DOHH2 (cell line): Measurements from ENCODE around the gene BCL3.

Experiments
- H3F3A ChIP-seq: fragments of 200-600 bp; sonication (generic), shearing (Covaris generic); 2 replicates; pipeline ENCODE4 v1.6.0; 2016; ENCODE audit warnings: antibody characterized with exemption, mild to moderate bottlenecking; ENCODE audit not compliant: control insufficient read depth, insufficient read depth
- H3K27ac ChIP-seq: fragments of 200-600 bp; sonication (generic); 2 replicates; pipeline ENCODE4 v1.5.1; 2014; ENCODE audit warnings: low read depth, mild to moderate bottlenecking, low read length, moderate library complexity
- H3K27me3 ChIP-seq: fragments of 200-600 bp; sonication (generic); 2 replicates; pipeline ENCODE4 v1.6.1; 2014; ENCODE audit warnings: mild to moderate bottlenecking, low read length, mixed read lengths; ENCODE audit not compliant: control insufficient read depth
- H3K36me3 ChIP-seq: fragments of 200-600 bp; sonication (generic); 2 replicates; pipeline ENCODE4 v1.6.1; 2014; ENCODE audit warnings: mild to moderate bottlenecking, low read length, moderate library complexity, mixed read lengths; ENCODE audit not compliant: control insufficient read depth
- H3K4me1 ChIP-seq: fragments of 200-600 bp; sonication (generic); 2 replicates; pipeline ENCODE4 v1.6.1; 2014; ENCODE audit warnings: mild to moderate bottlenecking, low read length, mixed read lengths; ENCODE audit not compliant: control insufficient read depth
- H3K4me2 ChIP-seq: fragments of 200-600 bp; sonication (generic); 2 replicates; pipeline ENCODE4 v1.6.0; 2014; ENCODE audit warnings: mild to moderate bottlenecking, low read length, moderate library complexity
- H3K4me3 ChIP-seq: fragments of 200-600 bp; sonication (generic); 2 replicates; pipeline ENCODE4 v1.5.1; 2014; ENCODE audit warnings: mild to moderate bottlenecking, low read length, mixed read lengths
- H3K79me2 ChIP-seq: fragments of 200-600 bp; sonication (generic); 2 replicates; pipeline ENCODE4 v1.6.1; 2014; ENCODE audit warnings: mild to moderate bottlenecking, low read length, mixed read lengths; ENCODE audit not compliant: control insufficient read depth
- H3K9me2 ChIP-seq: fragments of 200-600 bp; sonication (generic); replicated peaks from 2 replicates; pipeline ENCODE4 v1.6.1; 2014; ENCODE audit warnings: mild to moderate bottlenecking, low read length, mixed read lengths; ENCODE audit not compliant: control insufficient read depth
- H3K9me3 ChIP-seq: fragments of 200-600 bp; sonication (generic); 2 replicates; pipeline ENCODE4 v1.6.1; 2014; ENCODE audit warnings: antibody characterized with exemption, low read length, mixed read lengths; ENCODE audit not compliant: control insufficient read depth, insufficient read depth
- H4K20me1 ChIP-seq: fragments of 200-600 bp; sonication (generic); 2 replicates; pipeline ENCODE4 v1.6.0; 2014; ENCODE audit warnings: low read depth, mild to moderate bottlenecking, antibody characterized with exemption, low read length, moderate library complexity; ENCODE audit not compliant: control insufficient read depth, insufficient read depth
- CTCF ChIP-seq: fragments of 200-600 bp; sonication (generic); IDR thresholded peaks from one replicate; pipeline ENCODE4 v1.5.1; 2014; ENCODE audit warnings: antibody characterized with exemption, mild to moderate bottlenecking, low read depth, low read length; ENCODE audit not compliant: poor library complexity, severe bottlenecking
- EZH2phosphoT487 ChIP-seq: fragments of 200-600 bp; sonication (generic); IDR thresholded peaks from 2 replicates; pipeline ENCODE4 v1.6.1; 2017; ENCODE audit warnings: borderline replicate concordance, mild to moderate bottlenecking, antibody characterized with exemption, low read length, moderate library complexity, mixed read lengths

BCL3 gene

DNA sequence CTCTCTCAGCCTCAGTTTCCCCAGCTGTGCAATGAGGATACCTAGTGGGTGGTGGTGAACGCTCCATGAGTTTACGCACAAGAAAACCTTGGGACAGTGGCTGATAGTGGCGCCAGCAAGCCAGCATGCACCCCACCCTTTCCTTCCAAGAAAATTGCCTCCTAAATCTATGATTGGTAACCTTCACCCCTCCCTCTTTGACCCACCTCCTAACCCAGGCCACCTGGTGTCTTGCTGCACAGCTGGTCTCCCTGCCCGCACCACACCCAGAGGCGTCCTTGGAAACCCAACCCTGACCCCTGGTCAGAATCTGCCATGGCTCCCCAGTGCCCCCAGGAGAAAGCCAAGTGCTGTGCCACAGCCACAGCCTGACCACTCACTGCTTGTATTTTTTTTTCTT, 22.8 kb upstream of the BCL3 start:
- Histone ChIP-seq H3K4me2 (no peak overlapping the region), H3K9me3 (no peaks in the 10 kb centered on the region), H3F3A (no peaks in the 10 kb centered on the region), H3K4me3 (no peak overlapping the region), H3K27me3 (peaks cover 15% of the 10 kb centered on the region), H3K36me3 (no peaks in the 10 kb centered on the region), H3K9me2 (no peaks in the 10 kb centered on the region), H4K20me1 (no peaks in the 10 kb centered on the region), H3K79me2 (no peaks in the 10 kb centered on the region), H3K4me1 (peaks cover 43% of the 10 kb centered on the region), H3K27ac (no peak overlapping the region)
- TF ChIP-seq CTCF, result no peak
- no peak for TF ChIP-seq EZH2phosphoT487

- H3F3A ChIP-seq, result no peaks in the 10 kb centered on the region
- H3K79me2 ChIP-seq, result no peaks in the 10 kb centered on the region
- H3K27me3 ChIP-seq, result peaks cover 15% of the 10 kb centered on the region
- no peaks in the 10 kb centered on the region for H3K36me3 ChIP-seq
- H3K4me1 ChIP-seq, result peaks cover 37% of the 10 kb centered on the region
- TF ChIP-seq CTCF (no peak), EZH2phosphoT487 (no peak)
- H4K20me1 ChIP-seq, result no peaks in the 10 kb centered on the region
- H3K9me3 ChIP-seq, result no peaks in the 10 kb centered on the region
- no peak overlapping the region for H3K27ac ChIP-seq
- no peak overlapping the region for H3K4me3 ChIP-seq
- H3K9me2 ChIP-seq, result no peaks in the 10 kb centered on the region
- H3K4me2 ChIP-seq, result no peak overlapping the region
Measured at GRCh38 chr19:44726465-44726864, 22.0 kb upstream of the BCL3 start.

DNA sequence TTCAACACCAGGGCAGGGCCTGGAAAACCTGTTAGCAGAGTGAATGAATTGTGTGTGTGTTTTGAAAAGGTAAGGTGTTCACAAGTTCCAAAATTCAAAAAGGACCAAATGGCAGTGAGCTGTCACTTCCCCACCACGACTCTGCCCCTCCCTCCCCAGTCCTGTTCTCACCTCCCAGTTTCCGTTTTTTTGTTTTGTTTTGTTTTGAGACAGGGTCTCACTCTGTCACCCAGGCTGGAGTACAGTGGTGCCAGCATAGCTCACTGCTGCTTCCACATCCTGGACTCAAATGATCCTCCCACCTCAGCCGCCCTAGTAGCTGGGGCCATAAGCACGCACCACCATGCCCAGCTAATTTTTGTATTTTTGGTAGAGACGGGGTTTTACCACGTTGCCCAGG, 20.3 kb upstream of the BCL3 start:
- peaks cover 24% of the 10 kb centered on the region for H3K4me1 ChIP-seq
- H3K79me2 ChIP-seq, result no peaks in the 10 kb centered on the region
- no peaks in the 10 kb centered on the region for H4K20me1 ChIP-seq
- no peaks in the 10 kb centered on the region for H3K9me3 ChIP-seq
- no peak overlapping the region for H3K4me2 ChIP-seq
- peaks cover 10% of the 10 kb centered on the region; the same call in 1 of the 2 replicates for H3K27me3 ChIP-seq
- H3K4me3 ChIP-seq, result no peak overlapping the region
- no peaks in the 10 kb centered on the region for H3K36me3 ChIP-seq
- TF ChIP-seq CTCF, result no peak
- TF ChIP-seq EZH2phosphoT487, result no peak
- no peaks in the 10 kb centered on the region for H3K9me2 ChIP-seq
- no peaks in the 10 kb centered on the region for H3F3A ChIP-seq
- no peak overlapping the region for H3K27ac ChIP-seq
